Hepatocyte (in vitro differentiated cells): ENCODE data around the gene DGKA.

Source experiments
- CTCF ChIP-seq: fragments of 200-600 bp; sonication (generic); IDR thresholded peaks from 2 replicates; pipeline ENCODE4 v1.5.1; 2016; ENCODE audit warnings: antibody characterized with exemption, mild to moderate bottlenecking; ENCODE audit not compliant: poor library complexity
- EZH2 ChIP-seq: fragments of 200-600 bp; sonication (generic); IDR thresholded peaks from 2 replicates; pipeline ENCODE4 v1.6.1; 2016; ENCODE audit warnings: antibody characterized with exemption, mild to moderate bottlenecking, borderline replicate concordance
- EZH2phosphoT487 ChIP-seq: fragments of 200-600 bp; sonication (generic); IDR thresholded peaks from one replicate; pipeline ENCODE4 v1.6.1; 2018; ENCODE audit warnings: antibody characterized with exemption, mild to moderate bottlenecking, low read depth, moderate library complexity; ENCODE audit not compliant: unreplicated experiment, severe bottlenecking

- TF ChIP-seq CTCF (peak; percentile 88), EZH2phosphoT487 (no peak), EZH2 (no peak)
Observed at GRCh38 chr12:55996201-55996714, 65.3 kb downstream of the DGKA start.
